NCI-H2107 treated with DMSO at 0.1 percent for 48 hours (cell line): ENCODE results near the gene CDADC1.

Experiments
- DNase-seq: peaks from one replicate; lab custom pipeline; 2025; ENCODE audit not compliant: unreplicated experiment; lab: John Stamatoyannopoulos, UW

Gene CDADC1

GRCh38 chr13:49247643-49248621, at the start of gene CDADC1:
CDADC1 (plus strand) TSS chr13:49247925; CDS start chr13:49248038, 113 bp downstream.
- DNase-seq: peak; percentile 58

- no peak for DNase-seq
Measured at GRCh38 chr13:49206641-49207040, 41.1 kb upstream of the CDADC1 start.

- DNase-seq: no peak
Measured at GRCh38 chr13:49208619-49209018, 39.1 kb upstream of the CDADC1 start.

GRCh38 chr13:49210114-49210513, 37.6 kb upstream of the CDADC1 start:
- DNase-seq: no peak

GRCh38 chr13:49210669-49211068, 37.1 kb upstream of the CDADC1 start:
- no peak for DNase-seq

GRCh38 chr13:49213539-49213938, 34.2 kb upstream of the CDADC1 start:
- no peak for DNase-seq

GRCh38 chr13:49213997-49214916, 33.5 kb upstream of the CDADC1 start:
- no peak for DNase-seq

- peak; percentile 28 for DNase-seq
Measured at GRCh38 chr13:49214917-49215376, 32.8 kb upstream of the CDADC1 start.

- DNase-seq: no peak
Measured at GRCh38 chr13:49216334-49216733, 31.4 kb upstream of the CDADC1 start.

- no peak for DNase-seq
Measured at GRCh38 chr13:49217962-49218492, 29.7 kb upstream of the CDADC1 start.

GRCh38 chr13:49218493-49219051, 29.2 kb upstream of the CDADC1 start:
- DNase-seq: no peak

- no peak for DNase-seq
Measured at GRCh38 chr13:49219647-49220035, 28.1 kb upstream of the CDADC1 start.

- no peak for DNase-seq
Measured at GRCh38 chr13:49220036-49220855, 27.5 kb upstream of the CDADC1 start, which contains the start of gene MLNR. MLNR (plus strand) TSS chr13:49220338; CDS start chr13:49220338, 0 bp downstream.

GRCh38 chr13:49220856-49221589, 26.7 kb upstream of the CDADC1 start:
- DNase-seq: no peak

GRCh38 chr13:49221590-49221965, 26.1 kb upstream of the CDADC1 start:
- no peak for DNase-seq

GRCh38 chr13:49225223-49226042, 22.3 kb upstream of the CDADC1 start:
- no peak for DNase-seq

- DNase-seq: peak; percentile 55
Measured at GRCh38 chr13:49226613-49227012, 21.1 kb upstream of the CDADC1 start.

- no peak for DNase-seq
Measured at GRCh38 chr13:49234741-49235140, 13.0 kb upstream of the CDADC1 start.
